Kidney epithelial cell (primary cell): ENCODE measurements around the gene NR1H2. TPM values are rescaled to one million over a fixed set of nuclear protein-coding genes. Genes with fewer than 3 reads are reported as not detected.

Experiments
- DNase-seq: peaks from one replicate; pipeline ENCODE4 v3.0.0-alpha.2; 2010; ENCODE audit warnings: low read depth
- H3K27me3 ChIP-seq: 2 replicates; pipeline ENCODE4 v1.6.0; 2011; ENCODE audit warnings: low read length; ENCODE audit not compliant: control insufficient read depth, insufficient read depth
- H3K36me3 ChIP-seq: 2 replicates; pipeline ENCODE4 v1.5.1; 2011; ENCODE audit warnings: low read length; ENCODE audit not compliant: control insufficient read depth, insufficient read depth
- H3K4me3 ChIP-seq: 2 replicates; pipeline ENCODE4 v1.5.1; 2011; ENCODE audit warnings: low read depth, mild to moderate bottlenecking, control low read depth, low read length
- CTCF ChIP-seq: IDR thresholded peaks from 2 replicates; pipeline ENCODE4 v1.5.1; 2011; ENCODE audit warnings: mild to moderate bottlenecking, moderate library complexity, low read length, control low read depth, inconsistent platforms; ENCODE audit not compliant: insufficient read depth, poor library complexity, severe bottlenecking
- total RNA-seq: library from RNA; depleted of rRNA; stranded (reverse); fragments of >200 nt; gene quantifications from 2 replicates; pipeline ENCODE4 v1.2.3, GENCODE V29; 2015

NR1H2 gene
- total RNA-seq, 1 donor from 2014 or later, result 86.5 TPM

GRCh38 chr19:50428772-50429463 is 52.7 kb downstream of the NR1H2 start:
- Histone ChIP-seq H3K36me3 (no peaks in the 10 kb centered on the region), H3K4me3 (no peak overlapping the region), H3K27me3 (peaks cover 38% of the 10 kb centered on the region)
- no peak for TF ChIP-seq CTCF
- no peak for DNase-seq

- TF ChIP-seq CTCF, result no peak
- DNase-seq, result no peak
- Histone ChIP-seq H3K4me3 (peak overlapping the region; percentile 57), H3K36me3 (no peaks in the 10 kb centered on the region), H3K27me3 (peaks cover 45% of the 10 kb centered on the region)
Measured at GRCh38 chr19:50430888-50431342, 54.7 kb downstream of the NR1H2 start.

DNA sequence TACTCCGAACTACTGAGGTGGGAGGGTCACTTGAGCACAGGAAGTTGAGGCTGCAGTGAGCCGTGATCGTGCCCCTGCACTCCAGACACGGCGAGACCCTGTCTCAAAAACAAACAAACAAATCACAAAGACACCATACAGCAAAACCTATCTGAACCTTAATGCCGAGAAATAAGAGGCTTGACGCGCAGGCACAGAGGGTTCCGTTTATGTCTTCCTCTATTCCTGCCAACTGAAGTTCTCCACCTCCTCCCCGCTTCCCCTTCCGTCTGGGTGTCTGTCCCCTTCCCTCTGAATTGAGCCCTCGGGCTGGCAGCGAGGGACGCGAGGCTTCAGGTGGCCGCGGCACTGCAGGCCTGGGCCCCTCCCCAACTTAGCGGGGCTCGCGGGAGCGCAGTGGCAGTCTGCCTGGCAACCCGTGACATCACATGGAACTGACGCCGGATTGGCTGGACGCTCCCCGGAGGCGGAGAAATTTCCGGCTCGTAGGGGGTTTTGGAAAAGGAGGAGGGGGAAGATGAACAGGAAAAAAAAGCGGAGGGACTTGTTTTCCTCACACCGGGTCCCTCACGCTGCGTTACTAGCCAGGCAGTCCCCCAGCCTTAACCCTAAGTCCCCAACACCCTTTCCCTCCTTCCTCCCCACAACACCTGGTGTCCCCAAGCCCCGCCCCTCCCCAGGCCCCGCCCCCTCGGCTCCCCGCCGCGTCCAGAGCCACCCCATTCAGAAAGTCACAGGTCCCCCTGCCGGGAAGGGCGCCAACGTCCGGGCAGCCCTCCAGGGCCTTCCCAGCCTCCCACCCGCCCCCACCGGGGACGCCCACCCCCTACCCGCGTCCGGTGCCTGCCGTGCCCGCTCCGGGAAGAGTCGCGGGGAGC is 55.3 kb downstream of the NR1H2 start:
- H3K27me3 ChIP-seq, result peaks cover 46% of the 10 kb centered on the region
- no peak for DNase-seq
- TF ChIP-seq CTCF, result no peak
- H3K36me3 ChIP-seq, result no peaks in the 10 kb centered on the region
- peak overlapping the region; percentile 57 for H3K4me3 ChIP-seq

DNA sequence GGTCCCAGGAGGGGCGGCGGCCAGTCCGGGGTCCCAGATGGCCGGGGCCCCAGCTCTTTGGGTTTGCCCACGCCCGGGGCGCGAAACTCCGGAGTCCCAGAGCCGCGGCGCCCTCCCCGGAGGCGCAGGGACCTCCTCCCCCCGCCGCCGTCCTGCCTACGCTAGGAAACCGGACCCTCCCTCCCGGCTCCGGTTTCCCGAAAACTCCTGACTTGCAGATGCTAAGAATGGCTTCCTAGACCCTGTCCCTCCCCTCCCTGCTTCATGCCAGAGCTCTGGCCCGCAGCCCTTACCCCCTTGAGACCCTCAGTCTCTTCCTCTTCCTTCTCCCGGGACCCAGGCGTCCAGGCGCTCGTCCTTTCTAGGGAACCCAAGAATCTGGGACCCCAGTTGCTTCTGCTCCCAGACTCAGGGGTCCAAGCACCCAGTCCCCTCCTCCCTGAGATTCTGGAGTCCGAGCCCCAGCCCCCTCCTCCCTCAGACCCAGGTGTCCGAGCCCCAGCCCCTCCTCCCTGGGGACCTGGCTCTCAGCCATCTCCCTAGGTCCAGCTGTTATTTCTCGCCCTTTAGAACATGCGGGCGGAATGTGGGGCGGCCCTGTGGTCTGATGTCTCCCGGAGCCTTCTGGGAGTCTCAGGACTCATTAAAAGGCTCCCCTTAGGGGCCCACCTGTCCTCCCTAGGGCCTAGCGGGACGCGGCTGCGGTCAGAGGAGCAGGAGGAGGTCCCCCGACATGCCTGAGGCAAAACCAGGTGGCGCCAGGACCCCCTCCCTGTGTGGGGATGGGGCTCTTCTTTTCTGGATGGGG is 56.2 kb downstream of the NR1H2 start, which contains the start of gene MYBPC2:
Gene MYBPC2, plus strand, starts transcription at position 672 of the 808 bp plus-strand sequence. Its CDS starts 62 bp downstream, at position 734.
- DNase-seq, result no peak
- Histone ChIP-seq H3K27me3 (peaks cover 48% of the 10 kb centered on the region), H3K36me3 (no peaks in the 10 kb centered on the region), H3K4me3 (peak within 1 kb of the TSS; percentile 57)
- no peak for TF ChIP-seq CTCF

Other genes starting within 250 kb of the NR1H2 start
- gene IZUMO2, start 213.2 kb upstream of the NR1H2 start, total RNA-seq, result not detected in 2 replicates
- gene MYH14, start 172.8 kb upstream of the NR1H2 start, total RNA-seq, result 87.8 and 96.0 TPM in 2 replicates
- gene KCNC3, start 47.1 kb upstream of the NR1H2 start, total RNA-seq, result 0.46 and 0.55 TPM in 2 replicates
- gene NAPSA, start 10.8 kb upstream of the NR1H2 start, total RNA-seq, result 1.7 and 1.8 TPM in 2 replicates
- gene POLD1, start 7.9 kb downstream of the NR1H2 start, total RNA-seq, result 25.5 and 30.3 TPM in 2 replicates
- gene SPIB, start 42.5 kb downstream of the NR1H2 start, total RNA-seq, result not detected in 2 replicates
- gene MYBPC2, start 56.4 kb downstream of the NR1H2 start, total RNA-seq, result 0.21 TPM in 1 of 2 replicates, not detected in the other
- gene EMC10, start 100.0 kb downstream of the NR1H2 start, total RNA-seq, result 256 and 274 TPM in 2 replicates
- 8.5 and 9.9 TPM in 2 replicates for gene GARIN5A, start 100.4 kb downstream of the NR1H2 start, total RNA-seq
- 26.7 and 26.8 TPM in 2 replicates for gene JOSD2, start 134.7 kb downstream of the NR1H2 start, total RNA-seq
- not detected in 2 replicates for gene ASPDH, start 137.5 kb downstream of the NR1H2 start, total RNA-seq
- 9.2 and 9.3 TPM in 2 replicates for gene LRRC4B, start 192.0 kb downstream of the NR1H2 start, total RNA-seq